Activated T-cell treated with anti-CD3 and anti-CD28 coated beads, Interleukin-2, amount 50 U/mL, for 24 hours (primary cell): ENCODE results near the gene MYEOV.

Experiments
- DNase-seq: peaks from one replicate; pipeline ENCODE4 v3.0.0-alpha.2; 2020
- H3K27ac Mint-ChIP-seq: 2 replicates; pipeline ENCODE4 v1.8.0; 2020; ENCODE audit warnings: mild to moderate bottlenecking, mixed read lengths
- H3K27me3 Mint-ChIP-seq: 2 replicates; pipeline ENCODE4 v1.8.0; 2020; ENCODE audit warnings: mixed read lengths
- H3K36me3 Mint-ChIP-seq: 2 replicates; pipeline ENCODE4 v1.8.0; 2020; ENCODE audit warnings: low read depth, mixed read lengths
- H3K4me1 Mint-ChIP-seq: 2 replicates; pipeline ENCODE4 v1.8.0; 2020; ENCODE audit warnings: low read depth, mixed read lengths
- H3K4me3 Mint-ChIP-seq: 2 replicates; pipeline ENCODE4 v1.8.0; 2020; ENCODE audit warnings: mild to moderate bottlenecking, moderate library complexity, mixed read lengths
- H3K9me3 Mint-ChIP-seq: 2 replicates; pipeline ENCODE4 v1.8.0; 2020; ENCODE audit warnings: mixed read lengths

MYEOV gene

DNA sequence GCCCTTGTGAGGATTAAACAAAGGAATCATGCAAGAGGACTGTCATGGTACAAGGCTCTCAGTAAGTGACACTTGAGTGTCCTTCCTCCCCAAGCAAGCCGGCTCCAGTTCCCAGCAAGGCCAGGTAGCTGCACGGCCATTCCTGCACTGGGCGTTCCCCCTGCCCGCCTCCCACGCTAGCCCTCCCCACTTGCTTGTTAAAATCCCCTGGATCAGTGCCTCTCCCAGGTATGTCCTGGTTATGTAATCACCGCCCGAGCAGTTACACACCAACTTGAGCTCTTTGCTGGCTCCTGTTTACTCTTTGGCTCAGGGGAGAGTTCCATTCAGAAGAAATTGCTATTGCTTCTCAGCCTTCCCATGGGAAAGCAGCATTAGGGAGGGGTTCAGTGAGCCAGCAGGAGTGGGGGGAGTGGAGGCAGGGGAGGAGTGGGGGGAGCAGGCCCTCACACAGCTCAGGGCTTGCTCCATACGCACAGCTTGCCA lies 19.4 kb upstream of the MYEOV start:
- Mint-ChIP-seq H3K9me3 (no peaks in the 10 kb centered on the region), H3K36me3 (no peaks in the 10 kb centered on the region), H3K4me3 (no peak overlapping the region), H3K4me1 (no peaks in the 10 kb centered on the region), H3K27ac (no peak overlapping the region), H3K27me3 (peaks cover 3% of the 10 kb centered on the region)
- no peak for DNase-seq

DNA sequence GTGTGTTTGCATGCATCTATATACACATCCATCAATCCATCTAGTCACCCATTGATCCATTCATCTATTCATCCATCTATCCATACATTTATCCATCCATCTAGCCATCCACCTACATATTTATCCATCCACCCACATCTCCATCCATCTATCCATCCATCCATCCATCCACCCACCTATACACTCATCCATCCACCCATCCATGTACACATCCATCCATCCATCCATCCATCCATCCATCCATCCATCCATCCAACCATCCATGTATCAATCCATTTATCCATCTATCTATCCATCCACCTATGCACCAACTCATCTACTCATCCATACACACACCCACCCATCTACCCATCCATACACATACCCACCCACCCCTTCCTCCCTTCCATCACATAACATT lies 18.8 kb upstream of the MYEOV start:
- no peak for DNase-seq
- no peaks in the 10 kb centered on the region for H3K36me3 Mint-ChIP-seq
- no peak overlapping the region for H3K4me3 Mint-ChIP-seq
- peaks cover 3% of the 10 kb centered on the region for H3K27me3 Mint-ChIP-seq
- no peaks in the 10 kb centered on the region for H3K9me3 Mint-ChIP-seq
- H3K27ac Mint-ChIP-seq: no peak overlapping the region
- H3K4me1 Mint-ChIP-seq: no peaks in the 10 kb centered on the region

DNA sequence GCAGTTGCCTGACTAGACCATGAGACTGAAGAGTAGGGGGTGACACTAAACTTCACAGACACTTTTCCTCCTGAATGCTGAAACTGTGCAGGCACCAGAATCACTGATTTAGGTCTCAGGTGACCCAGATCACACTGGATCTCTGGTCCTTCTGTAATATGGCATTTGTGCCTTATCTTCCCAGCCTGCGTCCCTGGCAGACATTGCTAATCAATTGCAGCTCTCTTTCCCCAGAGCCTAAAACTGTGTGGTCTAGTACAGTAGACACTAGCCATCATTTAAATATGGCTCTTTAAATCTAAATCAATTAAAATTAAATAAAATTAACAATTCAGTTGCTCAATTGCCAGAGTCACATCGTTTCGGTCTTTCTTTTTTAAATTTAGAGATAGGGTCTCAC lies 17.8 kb upstream of the MYEOV start:
- H3K4me1 Mint-ChIP-seq: no peaks in the 10 kb centered on the region
- no peaks in the 10 kb centered on the region for H3K9me3 Mint-ChIP-seq
- H3K4me3 Mint-ChIP-seq: no peak overlapping the region
- H3K36me3 Mint-ChIP-seq: no peaks in the 10 kb centered on the region
- H3K27me3 Mint-ChIP-seq: peaks cover 3% of the 10 kb centered on the region
- no peak overlapping the region for H3K27ac Mint-ChIP-seq
- DNase-seq: no peak

DNA sequence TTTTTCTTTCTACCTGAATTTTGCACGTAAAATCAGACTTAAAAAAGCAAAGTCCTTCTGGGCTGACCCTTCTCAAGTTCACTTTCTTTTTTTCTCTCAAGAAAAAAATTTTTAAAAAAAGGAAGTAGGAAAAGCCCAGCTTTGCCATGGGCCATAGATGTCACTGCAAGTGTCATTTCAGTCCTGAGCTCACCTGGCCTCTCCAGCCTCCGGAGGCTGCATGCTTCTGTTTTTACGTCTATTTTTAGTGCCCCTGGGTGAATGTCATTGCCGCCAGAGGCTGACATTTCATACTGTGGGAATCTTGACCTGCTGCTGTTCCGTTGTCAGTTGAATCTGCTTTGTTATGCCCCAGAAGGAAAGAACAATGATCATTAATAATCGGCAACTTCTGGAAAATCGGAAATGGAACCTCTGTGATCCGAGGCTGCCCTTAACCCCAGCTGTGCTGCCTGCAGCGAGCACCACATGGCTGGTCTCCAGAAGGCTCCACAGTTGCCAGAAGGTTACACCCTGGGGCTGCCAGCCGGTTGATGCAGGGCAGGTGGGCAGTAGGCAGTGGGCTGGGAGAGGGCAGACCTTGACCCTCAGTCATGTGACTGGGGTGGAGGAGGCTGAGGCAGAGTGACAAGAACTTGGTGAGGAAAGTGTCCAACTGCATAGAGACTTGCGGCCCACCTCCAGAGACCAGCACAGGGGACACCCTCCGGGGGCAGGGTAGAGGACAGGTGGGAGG lies 16.7 kb upstream of the MYEOV start:
- DNase-seq: no peak
- H3K27ac Mint-ChIP-seq: no peak overlapping the region
- H3K36me3 Mint-ChIP-seq: no peaks in the 10 kb centered on the region
- H3K4me1 Mint-ChIP-seq: no peaks in the 10 kb centered on the region
- H3K9me3 Mint-ChIP-seq: no peaks in the 10 kb centered on the region
- H3K4me3 Mint-ChIP-seq: no peak overlapping the region
- H3K27me3 Mint-ChIP-seq: peaks cover 3% of the 10 kb centered on the region

DNA sequence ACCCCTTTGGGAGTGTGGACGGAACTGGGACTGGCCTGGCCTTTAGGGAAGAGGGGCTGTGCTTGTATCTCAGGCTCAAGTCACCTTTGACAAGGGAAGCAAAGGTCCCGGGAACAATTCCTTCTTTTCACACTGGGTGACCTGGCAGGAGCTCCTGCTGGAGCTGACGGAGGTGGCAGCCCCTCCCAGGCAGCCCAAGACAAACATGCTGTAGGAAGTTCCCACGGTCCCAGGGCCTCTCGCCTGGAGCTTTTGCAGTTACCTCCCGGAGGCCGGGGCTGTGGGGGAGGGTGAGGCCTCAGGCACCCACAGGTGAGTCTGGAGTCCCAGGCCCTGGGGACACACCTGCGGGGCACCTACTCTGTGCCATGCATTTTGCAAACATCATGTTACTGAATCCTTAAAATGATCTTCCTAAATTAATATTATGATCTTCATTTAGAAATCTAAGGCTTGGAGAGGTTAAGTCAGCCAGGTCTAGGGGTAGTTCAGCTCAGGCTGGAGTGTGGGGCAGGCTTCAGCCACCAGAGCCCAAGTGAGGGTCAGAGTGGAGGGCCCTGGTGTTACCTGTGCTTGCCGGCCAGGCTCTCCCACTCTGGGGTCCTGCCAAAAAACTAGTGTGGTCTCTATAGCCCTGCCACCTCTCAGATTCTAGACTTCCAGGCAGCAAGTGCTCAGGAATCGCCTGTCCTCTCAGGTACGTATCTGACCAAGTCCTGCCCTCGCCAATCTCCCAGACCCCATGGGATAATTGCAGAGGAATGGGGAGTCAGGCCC lies 15.7 kb upstream of the MYEOV start:
- Mint-ChIP-seq H3K4me3 (no peak overlapping the region), H3K4me1 (no peaks in the 10 kb centered on the region), H3K9me3 (no peaks in the 10 kb centered on the region), H3K36me3 (no peaks in the 10 kb centered on the region), H3K27ac (no peak overlapping the region), H3K27me3 (peaks cover 3% of the 10 kb centered on the region)
- DNase-seq: no peak

DNA sequence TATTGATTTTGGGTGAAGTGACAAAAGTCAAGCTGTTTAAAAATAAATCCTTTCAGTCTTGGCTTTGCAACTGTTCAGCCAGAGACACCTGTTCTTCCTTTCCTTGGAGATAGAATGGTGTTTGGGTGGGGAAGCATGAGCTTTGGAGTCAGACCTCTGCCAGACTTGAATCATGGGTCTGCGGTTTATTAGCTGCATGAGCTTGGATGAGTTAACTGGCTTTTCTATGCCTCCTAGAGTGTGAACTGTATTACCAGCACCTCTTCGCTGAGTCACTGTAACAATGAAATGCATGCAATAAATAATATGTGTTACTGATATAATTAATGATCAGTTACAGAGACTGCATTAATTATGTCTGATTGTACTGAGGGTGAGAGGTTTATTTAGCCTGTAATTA lies 13.5 kb upstream of the MYEOV start:
- H3K9me3 Mint-ChIP-seq: no peaks in the 10 kb centered on the region
- H3K36me3 Mint-ChIP-seq: no peaks in the 10 kb centered on the region
- H3K4me1 Mint-ChIP-seq: no peaks in the 10 kb centered on the region
- no peak overlapping the region for H3K4me3 Mint-ChIP-seq
- no peak overlapping the region for H3K27ac Mint-ChIP-seq
- no peak for DNase-seq
- peaks cover 7% of the 10 kb centered on the region for H3K27me3 Mint-ChIP-seq

DNA sequence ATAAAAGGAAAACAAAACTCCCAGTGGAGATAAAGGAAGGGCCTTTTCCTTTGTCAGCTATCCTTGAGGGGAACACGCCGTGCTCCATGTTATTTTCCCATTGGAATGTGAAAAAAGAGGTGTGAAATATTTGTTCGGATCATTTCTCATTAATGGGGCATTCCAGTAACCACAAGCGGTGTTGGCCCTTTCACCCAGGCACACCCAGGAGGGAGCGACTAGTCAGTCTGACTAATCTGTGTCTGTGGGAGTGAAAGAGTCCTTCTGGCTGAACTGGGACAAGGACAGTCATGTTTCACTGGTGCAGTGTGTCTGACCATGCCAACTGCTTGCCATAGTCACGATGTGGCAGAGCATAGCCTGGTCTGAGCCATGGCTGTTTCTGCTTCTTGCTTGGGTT lies 13.0 kb upstream of the MYEOV start:
- Mint-ChIP-seq H3K4me3 (no peak overlapping the region), H3K4me1 (no peaks in the 10 kb centered on the region), H3K27me3 (peaks cover 7% of the 10 kb centered on the region), H3K9me3 (no peaks in the 10 kb centered on the region), H3K27ac (no peak overlapping the region), H3K36me3 (no peaks in the 10 kb centered on the region)
- DNase-seq: no peak

DNA sequence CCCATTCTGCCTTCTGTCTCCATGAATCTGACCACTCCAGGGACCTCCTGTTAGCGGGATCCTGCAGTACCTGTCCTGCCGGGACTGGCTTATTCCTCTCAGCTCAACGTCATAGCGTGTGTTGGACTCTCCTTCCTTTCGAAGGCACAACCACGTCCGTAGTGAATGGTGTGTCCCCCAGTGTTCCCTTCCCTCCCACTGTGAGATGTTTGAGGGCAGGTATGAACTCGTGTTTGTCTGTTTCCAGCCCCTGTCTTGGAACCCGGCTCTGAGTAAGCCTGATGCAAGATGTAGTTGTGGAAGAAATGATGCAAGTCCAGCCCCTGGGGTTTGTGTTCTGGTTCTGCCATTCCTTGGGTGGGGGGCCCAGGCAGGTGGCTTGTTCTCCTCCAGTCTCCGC lies 10.5 kb upstream of the MYEOV start:
- Mint-ChIP-seq H3K4me3 (no peak overlapping the region), H3K9me3 (no peaks in the 10 kb centered on the region), H3K27me3 (peaks cover 4% of the 10 kb centered on the region), H3K36me3 (no peaks in the 10 kb centered on the region), H3K27ac (no peak overlapping the region), H3K4me1 (no peaks in the 10 kb centered on the region)
- no peak for DNase-seq

DNA sequence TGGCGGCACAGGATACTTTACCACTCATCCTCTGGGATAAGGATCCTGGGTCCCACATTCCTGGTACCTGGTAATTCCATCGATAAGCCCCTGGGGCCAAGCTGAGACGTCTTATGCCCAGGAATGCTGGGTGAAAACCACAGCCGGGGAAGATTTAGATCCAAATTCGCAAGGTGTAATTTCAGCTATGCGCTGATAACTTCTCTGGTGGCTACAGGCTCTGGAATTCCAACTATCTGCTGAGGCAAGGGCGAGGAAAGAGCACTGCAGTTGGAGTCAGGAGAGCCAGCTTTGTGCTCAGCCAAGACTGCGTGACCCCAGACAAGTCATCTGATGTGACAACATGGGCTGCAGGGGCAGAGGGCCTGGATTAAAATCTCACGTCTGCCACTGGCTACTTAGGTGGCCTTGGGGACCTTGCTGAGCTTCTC lies 9.9 kb upstream of the MYEOV start:
- Mint-ChIP-seq H3K27ac (no peak overlapping the region), H3K9me3 (no peaks in the 10 kb centered on the region)

DNA sequence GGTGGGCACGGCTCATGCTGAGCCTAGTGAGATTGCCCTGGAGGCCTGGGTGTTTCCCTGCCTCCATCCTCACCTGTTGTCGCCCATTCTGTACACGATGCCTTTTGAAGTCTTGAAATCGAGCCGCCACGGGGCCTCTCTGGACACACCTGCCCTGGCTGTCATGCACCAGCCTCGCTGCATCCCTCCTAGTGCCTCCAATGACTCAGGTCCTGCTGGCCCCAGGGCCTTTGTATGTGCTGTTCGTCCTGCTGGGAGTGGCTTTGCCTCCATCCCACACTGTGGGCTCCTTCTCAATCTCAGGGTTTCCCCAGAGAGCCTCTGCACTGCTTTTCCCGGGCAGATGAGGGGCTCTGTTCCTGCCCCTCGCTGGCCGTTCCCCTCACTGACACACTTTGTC lies 8.9 kb upstream of the MYEOV start:
- Mint-ChIP-seq H3K4me3 (no peak overlapping the region), H3K36me3 (no peaks in the 10 kb centered on the region), H3K4me1 (no peaks in the 10 kb centered on the region), H3K9me3 (no peaks in the 10 kb centered on the region), H3K27ac (no peak overlapping the region), H3K27me3 (peaks cover 4% of the 10 kb centered on the region)
- DNase-seq: no peak

More for the DNA sequence above, 9.9 kb upstream of the MYEOV start:
- Mint-ChIP-seq H3K27me3 (peaks cover 4% of the 10 kb centered on the region), H3K4me3 (no peak overlapping the region), H3K4me1 (no peaks in the 10 kb centered on the region), H3K36me3 (no peaks in the 10 kb centered on the region)
- DNase-seq: no peak

DNA sequence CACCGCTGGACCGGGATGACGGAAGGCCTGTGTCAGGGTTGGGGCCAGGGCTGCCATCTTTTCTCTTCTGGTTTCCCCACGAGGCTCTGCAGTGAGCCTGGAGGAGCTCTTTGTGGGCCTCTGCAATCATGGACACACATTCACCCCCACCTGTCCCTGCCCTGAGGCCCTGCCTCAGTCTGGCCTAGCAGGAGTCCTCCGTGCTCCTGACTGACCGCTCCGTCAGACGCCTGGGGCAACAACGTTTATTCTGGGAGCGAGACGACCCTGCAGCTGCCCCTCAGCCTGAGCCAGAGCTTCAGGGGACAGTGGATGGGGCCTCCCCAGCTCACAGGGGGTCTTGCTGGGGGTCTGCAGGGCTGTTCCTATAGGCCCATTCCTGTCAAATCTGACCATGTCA lies 8.2 kb upstream of the MYEOV start:
- Mint-ChIP-seq H3K4me3 (no peak overlapping the region), H3K4me1 (no peaks in the 10 kb centered on the region), H3K9me3 (no peaks in the 10 kb centered on the region), H3K36me3 (no peaks in the 10 kb centered on the region), H3K27me3 (peaks cover 4% of the 10 kb centered on the region), H3K27ac (no peak overlapping the region)
- DNase-seq: no peak

DNA sequence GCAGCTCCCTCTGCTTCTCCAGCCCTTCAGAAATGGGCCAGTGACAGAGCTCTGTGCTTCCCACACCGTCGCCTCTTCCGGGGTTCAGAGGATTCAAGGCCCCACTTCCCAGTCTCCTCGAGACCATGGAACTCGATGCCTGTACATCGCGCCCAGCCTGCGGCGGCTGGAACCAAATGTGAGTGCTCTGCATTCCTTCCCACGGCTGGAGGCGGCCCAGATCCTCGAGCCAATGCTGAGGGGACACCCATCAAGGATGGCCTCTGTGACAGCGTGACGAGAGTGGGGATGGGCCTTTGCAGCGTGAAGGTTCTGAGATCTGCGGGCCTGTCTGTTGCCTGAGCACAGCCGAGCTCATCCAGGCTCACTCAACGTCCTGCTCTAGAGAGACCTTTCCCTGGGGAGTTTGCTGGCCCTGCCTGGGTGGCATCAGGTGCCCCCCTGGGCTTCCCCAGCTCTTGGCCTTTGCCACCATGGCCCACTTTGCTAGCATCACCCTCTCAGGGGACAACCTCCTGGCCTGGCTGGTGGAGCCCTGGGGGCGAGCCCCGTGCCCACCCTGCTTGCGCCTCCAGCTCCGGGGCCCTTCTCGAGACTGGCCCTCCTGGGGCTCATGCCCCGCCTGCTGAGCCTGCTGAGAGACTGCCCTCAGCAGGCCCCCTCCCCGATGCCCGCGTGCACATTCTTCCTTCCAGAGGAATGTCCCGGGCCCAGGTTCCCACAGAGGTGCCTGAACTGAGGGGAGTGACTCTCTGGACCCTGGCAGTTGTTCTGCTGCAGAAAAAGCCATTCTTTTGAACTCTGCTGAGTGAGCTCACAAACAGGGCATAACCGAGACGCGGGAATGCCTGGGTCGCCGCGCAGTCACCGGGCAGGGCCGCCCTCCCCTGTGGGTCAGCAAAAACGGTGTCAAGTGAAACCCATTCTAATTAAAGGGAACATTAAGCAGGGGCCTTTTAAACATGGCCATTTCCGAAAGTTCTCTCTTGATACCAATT lies 7.3 kb upstream of the MYEOV start:
- H3K36me3 Mint-ChIP-seq: no peaks in the 10 kb centered on the region
- no peak for DNase-seq
- no peak overlapping the region for H3K27ac Mint-ChIP-seq
- H3K4me1 Mint-ChIP-seq: no peaks in the 10 kb centered on the region
- peaks cover 4% of the 10 kb centered on the region for H3K27me3 Mint-ChIP-seq
- H3K4me3 Mint-ChIP-seq: no peak overlapping the region
- H3K9me3 Mint-ChIP-seq: no peaks in the 10 kb centered on the region

DNA sequence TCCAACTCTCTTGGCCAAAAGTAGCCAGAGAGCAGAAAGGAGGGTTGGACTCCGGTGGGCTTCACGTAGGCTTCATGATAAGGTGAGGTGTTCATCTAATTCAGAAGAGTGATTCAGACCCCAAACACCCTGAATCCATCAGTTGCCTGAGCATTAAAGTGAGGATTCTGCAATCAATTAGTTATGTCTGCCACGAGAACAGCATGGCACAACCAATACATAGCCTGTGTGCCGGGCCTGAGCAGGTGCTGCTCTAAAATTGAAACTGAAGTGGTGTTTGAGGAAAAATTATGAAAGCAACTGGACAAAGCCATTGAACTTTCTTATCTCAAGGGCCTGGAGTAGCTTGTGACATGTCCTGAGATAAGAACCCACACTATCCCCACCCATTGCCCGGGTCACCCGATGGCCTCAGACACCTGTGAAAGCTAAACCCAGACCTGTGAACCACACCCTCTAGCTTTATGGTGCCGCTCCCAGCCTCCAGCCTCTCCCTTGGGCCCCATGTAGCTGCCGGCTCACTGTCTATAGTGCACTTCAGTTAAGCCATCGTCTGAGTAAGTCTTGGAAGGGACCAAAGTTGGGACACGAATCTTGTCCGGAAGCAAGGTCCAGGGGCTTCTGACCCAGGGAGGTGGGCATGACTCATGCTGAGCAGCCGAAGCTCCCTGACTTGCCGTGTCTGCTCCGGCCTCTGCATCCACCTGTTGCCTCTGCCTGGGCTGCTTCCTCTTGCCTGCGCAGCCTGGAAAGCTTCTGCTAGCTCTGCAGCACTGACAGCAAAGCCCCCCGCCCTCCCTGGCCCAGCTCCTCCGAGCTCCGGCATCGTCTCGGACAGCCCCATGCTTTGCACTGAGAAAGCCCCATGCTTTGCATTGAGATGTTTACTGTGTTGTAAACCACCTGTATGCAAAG lies 5.7 kb upstream of the MYEOV start:
- no peaks in the 10 kb centered on the region for H3K36me3 Mint-ChIP-seq
- no peak overlapping the region for H3K4me3 Mint-ChIP-seq
- peaks cover 4% of the 10 kb centered on the region for H3K27me3 Mint-ChIP-seq
- H3K9me3 Mint-ChIP-seq: no peaks in the 10 kb centered on the region
- no peak overlapping the region for H3K27ac Mint-ChIP-seq
- peaks cover 2% of the 10 kb centered on the region for H3K4me1 Mint-ChIP-seq
- DNase-seq: no peak

DNA sequence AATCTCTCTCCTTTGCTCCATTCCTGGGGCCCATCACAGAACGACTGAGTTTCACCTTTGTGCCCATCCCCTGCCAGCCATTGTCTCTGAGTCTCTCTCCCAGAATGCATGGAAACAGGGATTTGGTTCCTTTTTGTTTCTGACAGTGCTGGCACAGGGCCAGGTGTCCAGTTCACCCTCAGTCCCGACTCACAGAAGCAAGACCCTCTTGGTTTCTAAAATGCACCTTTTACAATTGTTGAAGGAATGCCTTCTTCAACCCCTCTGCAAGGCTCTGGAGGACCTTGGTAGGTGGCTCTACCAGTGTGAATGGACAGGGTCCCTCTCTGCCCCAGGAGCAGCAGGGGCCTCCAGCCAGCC lies 5.1 kb upstream of the MYEOV start:
- Mint-ChIP-seq H3K9me3 (no peaks in the 10 kb centered on the region), H3K36me3 (no peaks in the 10 kb centered on the region), H3K27ac (no peak overlapping the region), H3K27me3 (peaks cover 4% of the 10 kb centered on the region), H3K4me3 (no peak overlapping the region), H3K4me1 (peaks cover 7% of the 10 kb centered on the region)
- DNase-seq: no peak
